Measurements from ENCODE around the gene UBAP1L.
A peak's percentile ranks its signal among the peaks of the same experiment; 100 is the strongest.

UBAP1L gene

GRCh38 chr15:65085207-65085753 lies 29.7 kb downstream of the UBAP1L start:
- Histone ChIP-seq H3K4me1 (ENCODE audit: insufficient read depth, poor library complexity, severe bottlenecking) (no peaks in the 10 kb centered on the region), H3K36me3 (ENCODE audit: low read depth) (no peaks in the 10 kb centered on the region), H3K9me3 (ENCODE audit: severe bottlenecking) (no peaks in the 10 kb centered on the region), H3K27ac (ENCODE audit: poor library complexity, severe bottlenecking) (no peak overlapping the region), H3K4me3 (ENCODE audit: severe bottlenecking) (no peak overlapping the region), H3K27me3 (ENCODE audit: insufficient read depth, poor library complexity, severe bottlenecking) (no peaks in the 10 kb centered on the region)
- TF ChIP-seq CTCF (IDR thresholded peaks at IDR 0.05; ENCODE audit: poor library complexity, severe bottlenecking): no peak
- ATAC-seq (ENCODE audit: low read depth) (no peak), DNase-seq (ENCODE audit: low spot score) (peak; percentile 54)

GRCh38 chr15:65084500-65085206 lies 30.3 kb downstream of the UBAP1L start:
- DNase-seq (ENCODE audit: low spot score): peak; percentile 64
- Histone ChIP-seq H3K27ac (ENCODE audit: poor library complexity, severe bottlenecking) (no peak overlapping the region), H3K4me1 (ENCODE audit: insufficient read depth, poor library complexity, severe bottlenecking) (no peaks in the 10 kb centered on the region), H3K4me3 (ENCODE audit: severe bottlenecking) (no peak overlapping the region), H3K36me3 (ENCODE audit: low read depth) (no peaks in the 10 kb centered on the region), H3K9me3 (ENCODE audit: severe bottlenecking) (no peaks in the 10 kb centered on the region), H3K27me3 (ENCODE audit: insufficient read depth, poor library complexity, severe bottlenecking) (no peaks in the 10 kb centered on the region)
- ATAC-seq (ENCODE audit: low read depth): no peak
- no peak for TF ChIP-seq CTCF (IDR thresholded peaks at IDR 0.05; ENCODE audit: poor library complexity, severe bottlenecking)

- ATAC-seq (ENCODE audit: low read depth): no peak
- Histone ChIP-seq H3K36me3 (ENCODE audit: low read depth) (no peaks in the 10 kb centered on the region), H3K4me1 (ENCODE audit: insufficient read depth, poor library complexity, severe bottlenecking) (no peaks in the 10 kb centered on the region), H3K4me3 (ENCODE audit: severe bottlenecking) (no peak overlapping the region), H3K27ac (ENCODE audit: poor library complexity, severe bottlenecking) (no peak overlapping the region), H3K9me3 (ENCODE audit: severe bottlenecking) (no peaks in the 10 kb centered on the region), H3K27me3 (ENCODE audit: insufficient read depth, poor library complexity, severe bottlenecking) (no peaks in the 10 kb centered on the region)
- no peak for DNase-seq (ENCODE audit: low spot score)
- TF ChIP-seq CTCF (IDR thresholded peaks at IDR 0.05; ENCODE audit: poor library complexity, severe bottlenecking): no peak
Measured at GRCh38 chr15:65083262-65083701, 31.7 kb downstream of the UBAP1L start.

- H3K27me3 ChIP-seq (ENCODE audit: insufficient read depth, poor library complexity, severe bottlenecking): peaks cover 5% of the 10 kb centered on the region
- no peak overlapping the region for H3K27ac ChIP-seq (ENCODE audit: poor library complexity, severe bottlenecking)
- H3K9me3 ChIP-seq (ENCODE audit: severe bottlenecking): no peaks in the 10 kb centered on the region
- peak; percentile 36; the same call in 2 of the 3 replicates for ATAC-seq (ENCODE audit: low read depth)
- H3K4me1 ChIP-seq (ENCODE audit: insufficient read depth, poor library complexity, severe bottlenecking): no peaks in the 10 kb centered on the region
- no peak for TF ChIP-seq CTCF (IDR thresholded peaks at IDR 0.05; ENCODE audit: poor library complexity, severe bottlenecking)
- no peaks in the 10 kb centered on the region for H3K36me3 ChIP-seq (ENCODE audit: low read depth)
- no peak overlapping the region for H3K4me3 ChIP-seq (ENCODE audit: severe bottlenecking)
- no peak for DNase-seq (ENCODE audit: low spot score)
Measured at GRCh38 chr15:65082303-65082953, 32.6 kb downstream of the UBAP1L start.
